B cell (primary cell): Measurements from ENCODE around the gene LRBA. TPM values are rescaled to one million over a fixed set of nuclear protein-coding genes. Genes with fewer than 3 reads are reported as not detected.

Source experiments
- ATAC-seq: fragments of 200-7000 bp; cut with Tn5 transposase; one replicate; pipeline ENCODE4 v1.10.0; 2021; ENCODE audit warnings: low read depth, mild to moderate bottlenecking, moderate number of reproducible peaks, moderate library complexity
- CTCF ChIA-PET: fragments of 350-600 bp; sonication (Branson Sonifier 250); formaldehyde crosslinking; loops from one replicate; lab custom pipeline; 2021; ENCODE audit warnings: antibody characterized with exemption, inconsistent platforms; lab: Charles Lee
- POLR2A ChIA-PET: fragments of 350-600 bp; sonication (Branson Sonifier 250); formaldehyde crosslinking; loops from one replicate; lab custom pipeline; 2021; ENCODE audit warnings: antibody characterized with exemption; lab: Charles Lee
- DNase-seq: peaks from one replicate; pipeline ENCODE4 v3.0.0; 2013
- H2AFZ ChIP-seq: 2 replicates; pipeline ENCODE4 v1.6.1; 2012; ENCODE audit warnings: mild to moderate bottlenecking, low read depth, low read length; ENCODE audit not compliant: insufficient read depth, poor library complexity, severe bottlenecking
- H3K27ac ChIP-seq, 2 donors: 1 replicate in 1 of 2; 2 replicates in 1 of 2; pipeline ENCODE4 v1.5.1; 2012 to 2013; ENCODE audit warnings: low read length in 2 of 2, mild to moderate bottlenecking in 2 of 2, moderate library complexity in 1 of 2
- H3K27me3 ChIP-seq, 4 experiments: fragments of 200-600 bp in 1 of 4; sonication (generic) in 1 of 4; replicated peaks in 1 of 4; 1 replicate in 2 of 4; 2 replicates in 2 of 4; pipeline versions ENCODE4 v1.6.1 to v1.7.0; 2013 to 2016; ENCODE audit warnings: low read length in 3 of 4, mild to moderate bottlenecking in 2 of 4, mixed read lengths in 1 of 4, moderate library complexity in 1 of 4; ENCODE audit not compliant: insufficient read depth in 4 of 4, control insufficient read depth in 3 of 4; ENCODE audit errors: control extremely low read depth in 1 of 4
- H3K36me3 ChIP-seq, 2 experiments: replicated peaks in 1 of 2; 1 replicate in 1 of 2; 2 replicates in 1 of 2; pipeline versions ENCODE4 v1.6.1 to v1.7.1; 2013; ENCODE audit warnings: low read length in 1 of 2; ENCODE audit not compliant: insufficient read depth in 2 of 2, control insufficient read depth in 1 of 2; ENCODE audit errors: control extremely low read depth in 1 of 2, extremely low read depth in 1 of 2
- H3K4me1 ChIP-seq, 2 donors: fragments of 200-600 bp in 1 of 2; sonication (generic) in 1 of 2; 1 replicate in 1 of 2; 2 replicates in 1 of 2; pipeline versions ENCODE4 v1.5.1 to v1.6.1; 2013 to 2017; ENCODE audit warnings: low read length in 2 of 2; ENCODE audit not compliant: control insufficient read depth in 2 of 2, insufficient read depth in 2 of 2
- H3K4me2 ChIP-seq: replicated peaks from 2 replicates; pipeline ENCODE3; 2012; ENCODE audit warnings: mild to moderate bottlenecking, low read depth, low read length; ENCODE audit not compliant: poor library complexity, severe bottlenecking
- H3K4me3 ChIP-seq, 5 experiments: fragments of 200-600 bp in 1 of 5; sonication (generic) in 1 of 5; 1 replicate in 3 of 5; 2 replicates in 2 of 5; pipeline versions ENCODE4 v1.5.1 to v1.7.0; 2011 to 2016; ENCODE audit warnings: low read length in 4 of 5, mild to moderate bottlenecking in 4 of 5, low read depth in 2 of 5, control low read depth in 1 of 5, moderate library complexity in 1 of 5; ENCODE audit not compliant: insufficient read depth in 1 of 5; ENCODE audit errors: control extremely low read depth in 1 of 5, extremely low read depth in 1 of 5
- H3K79me2 ChIP-seq: fragments of 200-600 bp; sonication (generic); one replicate; pipeline ENCODE4 v1.6.0; 2016; ENCODE audit warnings: low read length; ENCODE audit not compliant: control insufficient read depth, insufficient read depth
- H3K9ac ChIP-seq: fragments of 200-600 bp; sonication (generic); 2 replicates; pipeline ENCODE4 v1.6.1; 2017; ENCODE audit warnings: mild to moderate bottlenecking, low read length, moderate library complexity
- H3K9me3 ChIP-seq, 3 donors: one replicate each; pipeline versions ENCODE4 v1.6.1 to v1.7.1; 2013; ENCODE audit warnings: low read length in 2 of 3; ENCODE audit not compliant: control insufficient read depth in 2 of 3, insufficient read depth in 1 of 3; ENCODE audit errors: control extremely low read depth in 1 of 3
- H4K20me1 ChIP-seq: 2 replicates; pipeline ENCODE4 v1.6.0; 2012; ENCODE audit warnings: mild to moderate bottlenecking, low read length; ENCODE audit not compliant: insufficient read depth, control insufficient read depth, poor library complexity, severe bottlenecking
- H3K27ac Mint-ChIP-seq: one replicate; pipeline ENCODE4 v1.8.0; 2021; ENCODE audit warnings: mixed read lengths
- H3K27me3 Mint-ChIP-seq: one replicate; pipeline ENCODE4 v1.8.0; 2021; ENCODE audit warnings: mixed read lengths
- H3K4me1 Mint-ChIP-seq: one replicate; pipeline ENCODE4 v1.8.0; 2021; ENCODE audit warnings: mixed read lengths
- H3K4me3 Mint-ChIP-seq: one replicate; pipeline ENCODE4 v1.8.0; 2021; ENCODE audit warnings: mixed read lengths
- H3K9me3 Mint-ChIP-seq: one replicate; pipeline ENCODE4 v1.8.0; 2022; ENCODE audit warnings: mixed read lengths; ENCODE audit not compliant: insufficient read depth
- EZH2 ChIP-seq: IDR thresholded peaks from 2 replicates; pipeline ENCODE4 v1.6.1; 2012; ENCODE audit warnings: borderline replicate concordance, low read depth, mild to moderate bottlenecking, moderate library complexity, low read length; ENCODE audit not compliant: insufficient read depth, poor library complexity, severe bottlenecking
- WGBS: methylation state at CpG from one replicate; pipeline ENCODE4 v1.1.5; 2013; ENCODE audit warnings: missing lambda C conversion rate; ENCODE audit not compliant: insufficient coverage; 5-methylcytosine and 5-hydroxymethylcytosine counted together
- intact Hi-C: fragments of 100-400 bp; cut with micrococcal nuclease; formaldehyde crosslinking; loops from one replicate; pipeline ENCODE4 v1.10.0; 2022
- polyA plus RNA-seq: library from polyadenylated mRNA; depleted of rRNA; stranded (reverse); fragments of >200 nt; gene quantifications from 2 replicates; pipeline ENCODE4 v1.2.3, GENCODE V29; 2012
- total RNA-seq, 2 donors: library from RNA; stranded (reverse); fragments of 120-200 nt in 1 of 2; gene quantifications; 1 replicate in 1 of 2; 2 replicates in 1 of 2; pipeline versions ENCODE4 v1.2.3 to v1.2.4, GENCODE V29; 2013 to 2022
- TF ChIP-seq, protein P1 (sequence below): fragments of 200-600 bp; IDR thresholded peaks from one replicate; pipeline ENCODE4 v1.8.0; 2022; ENCODE audit warnings: antibody characterized with exemption, mild to moderate bottlenecking

LRBA gene
- total and polyA plus RNA-seq, 2 donors (not counting 1 experiment from before 2014, with no cell fraction given) = 17.5 to 86.7 TPM

DNA sequence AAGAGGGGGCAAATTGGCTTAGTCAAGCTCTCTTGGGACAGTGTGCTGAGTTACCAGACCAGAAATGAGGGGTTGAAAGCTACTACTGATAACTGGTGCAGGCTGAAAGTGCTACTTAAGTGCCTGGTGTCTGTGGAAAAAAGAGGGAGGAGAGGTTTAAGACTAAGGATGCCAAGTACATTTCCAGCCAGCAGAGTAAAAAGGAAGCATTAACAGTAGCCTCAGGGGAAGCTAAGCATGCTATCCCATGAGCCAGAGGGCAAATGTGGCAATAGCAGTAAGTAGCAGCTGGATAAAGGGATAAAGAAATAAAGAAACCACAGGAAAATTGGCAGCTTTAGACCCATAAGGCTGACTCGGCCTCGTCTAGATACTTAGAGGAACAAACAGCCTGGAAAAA, 629.5 kb downstream of the LRBA start:
- H3K4me2 ChIP-seq = no peak overlapping the region
- H3K27ac Mint-ChIP-seq = no peak overlapping the region
- no peaks in the 10 kb centered on the region for H3K27me3 ChIP-seq
- no peaks in the 10 kb centered on the region for H3K27me3 Mint-ChIP-seq
- H3K9me3 Mint-ChIP-seq = no peaks in the 10 kb centered on the region
- H3K27ac ChIP-seq = no peak overlapping the region
- H3K36me3 ChIP-seq = no peaks in the 10 kb centered on the region
- ChIA-PET POLR2A (no interaction called here), CTCF (no interaction called here)
- DNase-seq (no peak), ATAC-seq (no peak)
- WGBS = 100% methylated on average over 2 of the region's 2 CpGs
- H3K4me3 ChIP-seq = no peak overlapping the region
- H3K4me1 Mint-ChIP-seq = peaks cover 4% of the 10 kb centered on the region
- H3K4me3 Mint-ChIP-seq = no peak overlapping the region
- H4K20me1 ChIP-seq = no peaks in the 10 kb centered on the region
- no peak overlapping the region for H3K9ac ChIP-seq
- peaks cover 0 to 1% (median 0%) of the 10 kb centered on the region in 3 donors for H3K9me3 ChIP-seq
- TF ChIP-seq, protein P1, sequence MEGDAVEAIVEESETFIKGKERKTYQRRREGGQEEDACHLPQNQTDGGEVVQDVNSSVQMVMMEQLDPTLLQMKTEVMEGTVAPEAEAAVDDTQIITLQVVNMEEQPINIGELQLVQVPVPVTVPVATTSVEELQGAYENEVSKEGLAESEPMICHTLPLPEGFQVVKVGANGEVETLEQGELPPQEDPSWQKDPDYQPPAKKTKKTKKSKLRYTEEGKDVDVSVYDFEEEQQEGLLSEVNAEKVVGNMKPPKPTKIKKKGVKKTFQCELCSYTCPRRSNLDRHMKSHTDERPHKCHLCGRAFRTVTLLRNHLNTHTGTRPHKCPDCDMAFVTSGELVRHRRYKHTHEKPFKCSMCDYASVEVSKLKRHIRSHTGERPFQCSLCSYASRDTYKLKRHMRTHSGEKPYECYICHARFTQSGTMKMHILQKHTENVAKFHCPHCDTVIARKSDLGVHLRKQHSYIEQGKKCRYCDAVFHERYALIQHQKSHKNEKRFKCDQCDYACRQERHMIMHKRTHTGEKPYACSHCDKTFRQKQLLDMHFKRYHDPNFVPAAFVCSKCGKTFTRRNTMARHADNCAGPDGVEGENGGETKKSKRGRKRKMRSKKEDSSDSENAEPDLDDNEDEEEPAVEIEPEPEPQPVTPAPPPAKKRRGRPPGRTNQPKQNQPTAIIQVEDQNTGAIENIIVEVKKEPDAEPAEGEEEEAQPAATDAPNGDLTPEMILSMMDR = no peak
- no peak for TF ChIP-seq EZH2
- H3K79me2 ChIP-seq = no peaks in the 10 kb centered on the region
- no peak overlapping the region for H2AFZ ChIP-seq
- no peaks in the 10 kb centered on the region for H3K4me1 ChIP-seq
- intact Hi-C loops = no loop called here

- Histone ChIP-seq H3K9ac (no peak overlapping the region), H3K36me3 (no peaks in the 10 kb centered on the region), H3K79me2 (no peaks in the 10 kb centered on the region), H3K4me2 (no peak overlapping the region), H3K4me1 (no peaks in the 10 kb centered on the region), H3K27me3 (no peaks in the 10 kb centered on the region), H4K20me1 (no peaks in the 10 kb centered on the region), H3K27ac (no peak overlapping the region), H3K9me3 (peaks cover 0 to 1% (median 0%) of the 10 kb centered on the region in 3 donors), H2AFZ (no peak overlapping the region), H3K4me3 (no peak overlapping the region)
- ChIA-PET CTCF (no interaction called here), POLR2A (no interaction called here)
- no CpG with 5 or more reads among the region's 4 CpGs for WGBS
- Mint-ChIP-seq H3K27ac (no peak overlapping the region), H3K4me3 (no peak overlapping the region), H3K4me1 (peaks cover 4% of the 10 kb centered on the region), H3K27me3 (no peaks in the 10 kb centered on the region), H3K9me3 (no peaks in the 10 kb centered on the region)
- TF ChIP-seq, protein P1 = no peak
- no peak for TF ChIP-seq EZH2
- ATAC-seq (no peak), DNase-seq (no peak)
- intact Hi-C loops = no loop called here
Observed at GRCh38 chr4:150384249-150384648, 630.8 kb downstream of the LRBA start.
